Transverse colon (tissue), 4 donors: ENCODE results near the gene PARP3. TPM values are rescaled to one million over a fixed set of nuclear protein-coding genes. Genes with fewer than 3 reads are reported as not detected.

ENCODE experiments used
- DNase-seq: peaks from one replicate; pipeline ENCODE4 v3.0.0-alpha.2; 2019
- H3K27ac ChIP-seq, 4 donors: fragments of 200-600 bp; sonication (generic); 2 replicates each; pipeline ENCODE4 v1.5.1; 2016 to 2018; ENCODE audit warnings: inconsistent platforms in 4 of 4
- H3K27me3 ChIP-seq: fragments of 200-600 bp; sonication (generic); 2 replicates; pipeline ENCODE4 v1.5.1; 2017; ENCODE audit warnings: inconsistent platforms
- H3K36me3 ChIP-seq, 4 donors: fragments of 200-600 bp; sonication (generic); 2 replicates each; pipeline ENCODE4 v1.5.1; 2017 to 2019; ENCODE audit warnings: inconsistent platforms in 4 of 4
- H3K4me1 ChIP-seq, 4 donors: fragments of 200-600 bp; sonication (generic); 2 replicates each; pipeline ENCODE4 v1.5.1; 2017 to 2020; ENCODE audit warnings: inconsistent platforms in 4 of 4
- H3K4me3 ChIP-seq, 4 donors: fragments of 200-600 bp; sonication (generic); 1 replicate in 1 of 4; 2 replicates in 3 of 4; pipeline versions ENCODE4 v1.5.1 to v1.6.1; 2017 to 2019; ENCODE audit warnings: inconsistent platforms in 4 of 4
- H3K9me3 ChIP-seq, 2 donors: fragments of 200-600 bp; sonication (generic); 2 replicates each; pipeline ENCODE4 v1.5.1; 2017 to 2019; ENCODE audit warnings: inconsistent platforms in 2 of 2
- EP300 ChIP-seq: sonication (generic); formaldehyde crosslinking; IDR thresholded peaks from one replicate; pipeline ENCODE4 v1.6.1; 2017; ENCODE audit warnings: antibody characterized with exemption, low read depth
- POLR2A ChIP-seq: fragments of 450-650 bp; IDR thresholded peaks from one replicate; pipeline ENCODE4 v1.6.1; 2016; ENCODE audit warnings: antibody characterized with exemption, mild to moderate bottlenecking, moderate library complexity
- POLR2AphosphoS5 ChIP-seq, 3 donors: sonication (generic); formaldehyde crosslinking; IDR thresholded peaks; one replicate each; pipeline ENCODE4 v1.6.1; 2016; ENCODE audit warnings: antibody characterized with exemption in 3 of 3
- WGBS, 2 donors: methylation state at CpG; one replicate each; pipeline ENCODE4 v1.1.5; 2018; ENCODE audit warnings: low coverage in 1 of 2; 5-methylcytosine and 5-hydroxymethylcytosine counted together
- in situ Hi-C, 4 donors: fragments of 200-750 bp; cut with MboI; loops; one replicate each; pipeline versions ENCODE4 v1.15.0 to v1.15.1; 2017; ENCODE audit warnings: low sequenced_read_pairs in 3 of 4, low pct_ligation_motif_present in 1 of 4, low pct_unique_long_range_greater_than_20kb in 1 of 4
- intact Hi-C: fragments of 100-400 bp; cut with DNase I; formaldehyde crosslinking; loops from one replicate; pipeline ENCODE4 v1.15.1; 2023; ENCODE audit warnings: low total_unique reads
- total RNA-seq, 4 donors: library from RNA; depleted of rRNA; stranded (reverse); fragments of >200 nt; gene quantifications; one replicate each; pipeline ENCODE4 v1.1.0, GENCODE V29; 2016
- TF ChIP-seq, protein P1 (sequence below), 5 experiments: fragments of 200-600 bp in 3 of 5; fragments of 450-650 bp in 2 of 5; sonication (generic) in 3 of 5; IDR thresholded peaks; 1 replicate in 2 of 5; 2 replicates in 3 of 5; pipeline ENCODE4 v1.5.1; 2016 to 2017; ENCODE audit warnings: antibody characterized with exemption in 5 of 5, inconsistent platforms in 3 of 5, mild to moderate bottlenecking in 2 of 5, moderate library complexity in 1 of 5

PARP3 gene
- total RNA-seq, 4 donors from 2014 or later, result 18.3 to 64.7 (median 42.1) TPM

- TF ChIP-seq, protein P1, sequence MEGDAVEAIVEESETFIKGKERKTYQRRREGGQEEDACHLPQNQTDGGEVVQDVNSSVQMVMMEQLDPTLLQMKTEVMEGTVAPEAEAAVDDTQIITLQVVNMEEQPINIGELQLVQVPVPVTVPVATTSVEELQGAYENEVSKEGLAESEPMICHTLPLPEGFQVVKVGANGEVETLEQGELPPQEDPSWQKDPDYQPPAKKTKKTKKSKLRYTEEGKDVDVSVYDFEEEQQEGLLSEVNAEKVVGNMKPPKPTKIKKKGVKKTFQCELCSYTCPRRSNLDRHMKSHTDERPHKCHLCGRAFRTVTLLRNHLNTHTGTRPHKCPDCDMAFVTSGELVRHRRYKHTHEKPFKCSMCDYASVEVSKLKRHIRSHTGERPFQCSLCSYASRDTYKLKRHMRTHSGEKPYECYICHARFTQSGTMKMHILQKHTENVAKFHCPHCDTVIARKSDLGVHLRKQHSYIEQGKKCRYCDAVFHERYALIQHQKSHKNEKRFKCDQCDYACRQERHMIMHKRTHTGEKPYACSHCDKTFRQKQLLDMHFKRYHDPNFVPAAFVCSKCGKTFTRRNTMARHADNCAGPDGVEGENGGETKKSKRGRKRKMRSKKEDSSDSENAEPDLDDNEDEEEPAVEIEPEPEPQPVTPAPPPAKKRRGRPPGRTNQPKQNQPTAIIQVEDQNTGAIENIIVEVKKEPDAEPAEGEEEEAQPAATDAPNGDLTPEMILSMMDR (IDR thresholded peaks at IDR 0.05), result no peak
- TF ChIP-seq POLR2AphosphoS5 (IDR thresholded peaks at IDR 0.05) (no peak), EP300 (no peak), POLR2A (no peak)
- no peak for DNase-seq
- H3K9me3 ChIP-seq, result no peaks in the 10 kb centered on the region
- H3K27ac ChIP-seq, result no peak overlapping the region
- 67 to 73% methylated on average over 3 to 6 of the region's 6 CpGs for WGBS, 2 donors
- no peak overlapping the region for H3K4me3 ChIP-seq
- in situ Hi-C loops, result no loop called here
- intact Hi-C loops, result no loop called here
- no peaks in the 10 kb centered on the region for H3K36me3 ChIP-seq
- H3K4me1 ChIP-seq, result peaks cover 0 to 16% (median 10%) of the 10 kb centered on the region in 4 donors
- peaks cover 20% of the 10 kb centered on the region for H3K27me3 ChIP-seq
These were observed 11.9 kb downstream of the PARP3 start for GRCh38 chr3:51954105-51954504.

DNA sequence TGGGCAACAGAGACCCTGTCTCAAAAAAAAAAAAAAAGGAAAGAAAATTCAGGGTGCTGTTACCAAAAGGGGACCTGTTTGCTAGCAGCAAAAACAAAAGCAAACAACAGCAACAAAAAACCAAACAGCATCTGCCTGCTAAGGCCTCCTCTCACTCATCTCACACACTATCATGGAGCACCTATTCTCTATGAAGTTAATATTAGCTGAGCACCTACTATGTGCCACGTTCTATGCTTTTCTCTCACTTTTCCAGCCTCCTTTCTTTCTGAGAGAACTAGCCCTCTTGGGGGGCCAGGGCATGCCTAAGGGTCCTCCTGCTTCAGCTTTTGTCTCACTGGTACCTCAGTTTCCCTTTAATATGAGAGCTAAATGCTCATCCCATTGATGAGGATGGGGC lies 12.6 kb downstream of the PARP3 start:
- no peak for TF ChIP-seq POLR2AphosphoS5 (IDR thresholded peaks at IDR 0.05)
- Histone ChIP-seq H3K4me3 (no peak overlapping the region), H3K9me3 (no peaks in the 10 kb centered on the region), H3K27ac (no peak overlapping the region), H3K36me3 (no peaks in the 10 kb centered on the region), H3K27me3 (peaks cover 20% of the 10 kb centered on the region), H3K4me1 (peaks cover 0 to 16% (median 10%) of the 10 kb centered on the region in 4 donors)
- WGBS, 2 donors, result 55 to 82% methylated on average over 1 of the region's 1 CpG
- in situ Hi-C loops, result no loop called here
- intact Hi-C loops, result no loop called here
- DNase-seq, result no peak

GRCh38 chr3:51955175-51955892 lies 13.2 kb downstream of the PARP3 start, which contains the start of gene GPR62:
Gene GPR62, plus strand, starts transcription at chr3:51955381. Its CDS starts 272 bp downstream, at chr3:51955653.
- no peak for DNase-seq
- Histone ChIP-seq H3K27ac (peak within 1 kb of the TSS; percentile 64 to 84 (median 80)), H3K4me3 (peak within 1 kb of the TSS; percentile 22 to 53 (median 38)), H3K27me3 (peaks cover 20% of the 10 kb centered on the region), H3K9me3 (no peaks in the 10 kb centered on the region), H3K4me1 (peaks cover 0 to 16% (median 10%) of the 10 kb centered on the region in 4 donors), H3K36me3 (no peaks in the 10 kb centered on the region)
- intact Hi-C loops, result no loop called here
- no peak for TF ChIP-seq POLR2AphosphoS5 (IDR thresholded peaks at IDR 0.05)
- TF ChIP-seq, protein P1 (IDR thresholded peaks at IDR 0.05), result no peak
- no peak for TF ChIP-seq EP300
- TF ChIP-seq POLR2A, result no peak
- in situ Hi-C loops, result no loop called here
- whole genome bisulfite sequencing, 2 donors, result 59% methylated on average over 29 of the region's 33 CpGs; no CpG with 5 or more reads in 1 of the 2 donors

DNA sequence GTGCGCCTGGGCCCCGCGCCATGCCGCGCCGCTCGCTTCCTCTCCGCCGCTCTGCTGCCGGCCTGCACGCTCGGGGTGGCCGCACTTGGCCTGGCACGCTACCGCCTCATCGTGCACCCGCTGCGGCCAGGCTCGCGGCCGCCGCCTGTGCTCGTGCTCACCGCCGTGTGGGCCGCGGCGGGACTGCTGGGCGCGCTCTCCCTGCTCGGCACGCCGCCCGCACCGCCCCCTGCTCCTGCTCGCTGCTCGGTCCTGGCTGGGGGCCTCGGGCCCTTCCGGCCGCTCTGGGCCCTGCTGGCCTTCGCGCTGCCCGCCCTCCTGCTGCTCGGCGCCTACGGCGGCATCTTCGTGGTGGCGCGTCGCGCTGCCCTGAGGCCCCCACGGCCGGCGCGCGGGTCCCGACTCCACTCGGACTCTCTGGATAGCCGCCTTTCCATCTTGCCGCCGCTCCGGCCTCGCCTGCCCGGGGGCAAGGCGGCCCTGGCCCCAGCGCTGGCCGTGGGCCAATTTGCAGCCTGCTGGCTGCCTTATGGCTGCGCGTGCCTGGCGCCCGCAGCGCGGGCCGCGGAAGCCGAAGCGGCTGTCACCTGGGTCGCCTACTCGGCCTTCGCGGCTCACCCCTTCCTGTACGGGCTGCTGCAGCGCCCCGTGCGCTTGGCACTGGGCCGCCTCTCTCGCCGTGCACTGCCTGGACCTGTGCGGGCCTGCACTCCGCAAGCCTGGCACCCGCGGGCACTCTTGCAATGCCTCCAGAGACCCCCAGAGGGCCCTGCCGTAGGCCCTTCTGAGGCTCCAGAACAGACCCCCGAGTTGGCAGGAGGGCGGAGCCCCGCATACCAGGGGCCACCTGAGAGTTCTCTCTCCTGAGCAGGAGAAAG lies 14.0 kb downstream of the PARP3 start:
- Histone ChIP-seq H3K4me3 (peak overlapping the region; percentile 22 to 53 (median 38)), H3K27ac (peak overlapping the region; percentile 64 to 84 (median 80)), H3K36me3 (no peaks in the 10 kb centered on the region), H3K9me3 (no peaks in the 10 kb centered on the region), H3K4me1 (peaks cover 0 to 16% (median 10%) of the 10 kb centered on the region in 4 donors), H3K27me3 (peaks cover 20% of the 10 kb centered on the region)
- peak; percentile 52 for DNase-seq
- in situ Hi-C loops (no loop called here), intact Hi-C loops (no loop called here)
- TF ChIP-seq POLR2AphosphoS5 (IDR thresholded peaks at IDR 0.05), result no peak
- TF ChIP-seq, protein P1 (IDR thresholded peaks at IDR 0.05), result peak; percentile 36 to 52 (median 43)
- 16% methylated on average over 68 of the region's 97 CpGs; no CpG with 5 or more reads in 1 of the 2 donors for WGBS, 2 donors
